B cell (primary cell): Measurements from ENCODE around the gene HS6ST3. TPM values are rescaled to one million over a fixed set of nuclear protein-coding genes. Genes with fewer than 3 reads are reported as not detected.

ENCODE experiments used
- ATAC-seq: fragments of 200-7000 bp; cut with Tn5 transposase; one replicate; pipeline ENCODE4 v1.10.0; 2021; ENCODE audit warnings: low read depth, mild to moderate bottlenecking, moderate number of reproducible peaks, moderate library complexity
- CTCF ChIA-PET: fragments of 350-600 bp; sonication (Branson Sonifier 250); formaldehyde crosslinking; loops from one replicate; lab custom pipeline; 2021; ENCODE audit warnings: antibody characterized with exemption, inconsistent platforms; lab: Charles Lee
- POLR2A ChIA-PET: fragments of 350-600 bp; sonication (Branson Sonifier 250); formaldehyde crosslinking; loops from one replicate; lab custom pipeline; 2021; ENCODE audit warnings: antibody characterized with exemption; lab: Charles Lee
- DNase-seq: peaks from one replicate; pipeline ENCODE4 v3.0.0; 2013
- H2AFZ ChIP-seq: 2 replicates; pipeline ENCODE4 v1.6.1; 2012; ENCODE audit warnings: mild to moderate bottlenecking, low read depth, low read length; ENCODE audit not compliant: insufficient read depth, poor library complexity, severe bottlenecking
- H3K27ac ChIP-seq, 2 donors: 1 replicate in 1 of 2; 2 replicates in 1 of 2; pipeline ENCODE4 v1.5.1; 2012 to 2013; ENCODE audit warnings: low read length in 2 of 2, mild to moderate bottlenecking in 2 of 2, moderate library complexity in 1 of 2
- H3K27me3 ChIP-seq, 4 experiments: fragments of 200-600 bp in 1 of 4; sonication (generic) in 1 of 4; replicated peaks in 1 of 4; 1 replicate in 2 of 4; 2 replicates in 2 of 4; pipeline versions ENCODE4 v1.6.1 to v1.7.0; 2013 to 2016; ENCODE audit warnings: low read length in 3 of 4, mild to moderate bottlenecking in 2 of 4, mixed read lengths in 1 of 4, moderate library complexity in 1 of 4; ENCODE audit not compliant: insufficient read depth in 4 of 4, control insufficient read depth in 3 of 4; ENCODE audit errors: control extremely low read depth in 1 of 4
- H3K36me3 ChIP-seq, 2 experiments: replicated peaks in 1 of 2; 1 replicate in 1 of 2; 2 replicates in 1 of 2; pipeline versions ENCODE4 v1.6.1 to v1.7.1; 2013; ENCODE audit warnings: low read length in 1 of 2; ENCODE audit not compliant: insufficient read depth in 2 of 2, control insufficient read depth in 1 of 2; ENCODE audit errors: control extremely low read depth in 1 of 2, extremely low read depth in 1 of 2
- H3K4me1 ChIP-seq, 2 donors: fragments of 200-600 bp in 1 of 2; sonication (generic) in 1 of 2; 1 replicate in 1 of 2; 2 replicates in 1 of 2; pipeline versions ENCODE4 v1.5.1 to v1.6.1; 2013 to 2017; ENCODE audit warnings: low read length in 2 of 2; ENCODE audit not compliant: control insufficient read depth in 2 of 2, insufficient read depth in 2 of 2
- H3K4me2 ChIP-seq: replicated peaks from 2 replicates; pipeline ENCODE3; 2012; ENCODE audit warnings: mild to moderate bottlenecking, low read depth, low read length; ENCODE audit not compliant: poor library complexity, severe bottlenecking
- H3K4me3 ChIP-seq, 5 experiments: fragments of 200-600 bp in 1 of 5; sonication (generic) in 1 of 5; 1 replicate in 3 of 5; 2 replicates in 2 of 5; pipeline versions ENCODE4 v1.5.1 to v1.7.0; 2011 to 2016; ENCODE audit warnings: low read length in 4 of 5, mild to moderate bottlenecking in 4 of 5, low read depth in 2 of 5, control low read depth in 1 of 5, moderate library complexity in 1 of 5; ENCODE audit not compliant: insufficient read depth in 1 of 5; ENCODE audit errors: control extremely low read depth in 1 of 5, extremely low read depth in 1 of 5
- H3K79me2 ChIP-seq: fragments of 200-600 bp; sonication (generic); one replicate; pipeline ENCODE4 v1.6.0; 2016; ENCODE audit warnings: low read length; ENCODE audit not compliant: control insufficient read depth, insufficient read depth
- H3K9ac ChIP-seq: fragments of 200-600 bp; sonication (generic); 2 replicates; pipeline ENCODE4 v1.6.1; 2017; ENCODE audit warnings: mild to moderate bottlenecking, low read length, moderate library complexity
- H3K9me3 ChIP-seq, 3 donors: one replicate each; pipeline versions ENCODE4 v1.6.1 to v1.7.1; 2013; ENCODE audit warnings: low read length in 2 of 3; ENCODE audit not compliant: control insufficient read depth in 2 of 3, insufficient read depth in 1 of 3; ENCODE audit errors: control extremely low read depth in 1 of 3
- H4K20me1 ChIP-seq: 2 replicates; pipeline ENCODE4 v1.6.0; 2012; ENCODE audit warnings: mild to moderate bottlenecking, low read length; ENCODE audit not compliant: insufficient read depth, control insufficient read depth, poor library complexity, severe bottlenecking
- H3K27ac Mint-ChIP-seq: one replicate; pipeline ENCODE4 v1.8.0; 2021; ENCODE audit warnings: mixed read lengths
- H3K27me3 Mint-ChIP-seq: one replicate; pipeline ENCODE4 v1.8.0; 2021; ENCODE audit warnings: mixed read lengths
- H3K4me1 Mint-ChIP-seq: one replicate; pipeline ENCODE4 v1.8.0; 2021; ENCODE audit warnings: mixed read lengths
- H3K4me3 Mint-ChIP-seq: one replicate; pipeline ENCODE4 v1.8.0; 2021; ENCODE audit warnings: mixed read lengths
- H3K9me3 Mint-ChIP-seq: one replicate; pipeline ENCODE4 v1.8.0; 2022; ENCODE audit warnings: mixed read lengths; ENCODE audit not compliant: insufficient read depth
- CTCF ChIP-seq: fragments of 200-600 bp; IDR thresholded peaks from one replicate; pipeline ENCODE4 v1.8.0; 2022; ENCODE audit warnings: antibody characterized with exemption, mild to moderate bottlenecking
- EZH2 ChIP-seq: IDR thresholded peaks from 2 replicates; pipeline ENCODE4 v1.6.1; 2012; ENCODE audit warnings: borderline replicate concordance, low read depth, mild to moderate bottlenecking, moderate library complexity, low read length; ENCODE audit not compliant: insufficient read depth, poor library complexity, severe bottlenecking
- WGBS: methylation state at CpG from one replicate; pipeline ENCODE4 v1.1.5; 2013; ENCODE audit warnings: missing lambda C conversion rate; ENCODE audit not compliant: insufficient coverage; 5-methylcytosine and 5-hydroxymethylcytosine counted together
- intact Hi-C: fragments of 100-400 bp; cut with micrococcal nuclease; formaldehyde crosslinking; loops from one replicate; pipeline ENCODE4 v1.10.0; 2022
- polyA plus RNA-seq: library from polyadenylated mRNA; depleted of rRNA; stranded (reverse); fragments of >200 nt; gene quantifications from 2 replicates; pipeline ENCODE4 v1.2.3, GENCODE V29; 2012
- total RNA-seq, 2 donors: library from RNA; stranded (reverse); fragments of 120-200 nt in 1 of 2; gene quantifications; 1 replicate in 1 of 2; 2 replicates in 1 of 2; pipeline versions ENCODE4 v1.2.3 to v1.2.4, GENCODE V29; 2013 to 2022

The HS6ST3 gene
- total and polyA plus RNA-seq, 2 donors (not counting 1 experiment from before 2014, with no cell fraction given), result not detected

GRCh38 chr13:96687191-96687590 lies 597.3 kb downstream of the HS6ST3 start:
- Mint-ChIP-seq H3K9me3 (no peaks in the 10 kb centered on the region), H3K27ac (no peak overlapping the region), H3K4me1 (no peaks in the 10 kb centered on the region), H3K27me3 (no peaks in the 10 kb centered on the region), H3K4me3 (no peak overlapping the region)
- Histone ChIP-seq H3K4me2 (no peak overlapping the region), H3K4me1 (no peaks in the 10 kb centered on the region), H2AFZ (no peak overlapping the region), H3K4me3 (no peak overlapping the region), H3K79me2 (no peaks in the 10 kb centered on the region), H3K27me3 (no peaks in the 10 kb centered on the region), H3K9ac (no peak overlapping the region), H3K9me3 (no peaks in the 10 kb centered on the region), H3K27ac (no peak overlapping the region), H4K20me1 (no peaks in the 10 kb centered on the region), H3K36me3 (no peaks in the 10 kb centered on the region)
- intact Hi-C loops, result no loop called here
- POLR2A ChIA-PET, result no interaction called here
- no peak for ATAC-seq
- TF ChIP-seq EZH2, result no peak
- TF ChIP-seq CTCF, result no peak
- WGBS, result no CpG with 5 or more reads among the region's 3 CpGs
- CTCF ChIA-PET, result no interaction called here
- DNase-seq, result no peak

GRCh38 chr13:96690998-96691397 lies 601.1 kb downstream of the HS6ST3 start:
- Mint-ChIP-seq H3K27ac (no peak overlapping the region), H3K4me3 (no peak overlapping the region), H3K27me3 (no peaks in the 10 kb centered on the region), H3K4me1 (no peaks in the 10 kb centered on the region), H3K9me3 (no peaks in the 10 kb centered on the region)
- TF ChIP-seq EZH2 (no peak), CTCF (no peak)
- no peaks in the 10 kb centered on the region for H3K27me3 ChIP-seq
- intact Hi-C loops, result no loop called here
- H2AFZ ChIP-seq, result no peak overlapping the region
- H4K20me1 ChIP-seq, result no peaks in the 10 kb centered on the region
- no peaks in the 10 kb centered on the region for H3K36me3 ChIP-seq
- POLR2A ChIA-PET, result no interaction called here
- H3K4me2 ChIP-seq, result no peak overlapping the region
- ATAC-seq (no peak), DNase-seq (no peak)
- no peak overlapping the region for H3K27ac ChIP-seq
- CTCF ChIA-PET, result no interaction called here
- H3K4me3 ChIP-seq, result no peak overlapping the region
- no peak overlapping the region for H3K9ac ChIP-seq
- no peaks in the 10 kb centered on the region for H3K79me2 ChIP-seq
- peaks cover 0 to under 1% (median 0%) of the 10 kb centered on the region in 3 donors for H3K9me3 ChIP-seq
- H3K4me1 ChIP-seq, result no peaks in the 10 kb centered on the region
